Lower leg skin (tissue), 4 donors: ENCODE measurements around the gene VEZF1. TPM values are rescaled to one million over a fixed set of nuclear protein-coding genes. Genes with fewer than 3 reads are reported as not detected.
A peak's percentile ranks its signal among the peaks of the same experiment; 100 is the strongest.

Experiments used
- DNase-seq, 2 donors: peaks; one replicate each; pipeline ENCODE4 v3.0.0-alpha.2; 2019; ENCODE audit warnings: low spot score in 2 of 2
- H3K4me3 ChIP-seq: fragments of 200-600 bp; sonication (generic); 2 replicates; pipeline ENCODE4 v1.5.1; 2017; ENCODE audit warnings: mild to moderate bottlenecking, low read depth; ENCODE audit not compliant: poor library complexity, severe bottlenecking
- POLR2A ChIP-seq, 2 donors: fragments of 450-650 bp; IDR thresholded peaks; one replicate each; pipeline ENCODE4 v1.6.1; 2016 to 2017; ENCODE audit warnings: antibody characterized with exemption in 2 of 2, mild to moderate bottlenecking in 1 of 2, moderate library complexity in 1 of 2
- WGBS, 2 donors: methylation state at CpG; one replicate each; pipeline ENCODE4 v1.1.5; 2018; 5-methylcytosine and 5-hydroxymethylcytosine counted together
- intact Hi-C: fragments of 100-400 bp; cut with DNase I; formaldehyde crosslinking; loops from one replicate; pipeline ENCODE4 v1.15.0; 2023; ENCODE audit warnings: low total_unique reads
- total RNA-seq, 4 donors: library from RNA; depleted of rRNA; stranded (reverse); fragments of >200 nt; gene quantifications; one replicate each; pipeline ENCODE4 v1.1.0, GENCODE V29; 2016
- TF ChIP-seq, protein P1 (sequence below), 3 donors: fragments of 450-650 bp; IDR thresholded peaks; one replicate each; pipeline ENCODE4 v1.5.1; 2016; ENCODE audit warnings: antibody characterized with exemption in 3 of 3, mild to moderate bottlenecking in 3 of 3, moderate library complexity in 2 of 3

The VEZF1 gene
- total RNA-seq, 4 donors from 2014 or later, result 30.3 to 56.1 (median 46.6) TPM

DNA sequence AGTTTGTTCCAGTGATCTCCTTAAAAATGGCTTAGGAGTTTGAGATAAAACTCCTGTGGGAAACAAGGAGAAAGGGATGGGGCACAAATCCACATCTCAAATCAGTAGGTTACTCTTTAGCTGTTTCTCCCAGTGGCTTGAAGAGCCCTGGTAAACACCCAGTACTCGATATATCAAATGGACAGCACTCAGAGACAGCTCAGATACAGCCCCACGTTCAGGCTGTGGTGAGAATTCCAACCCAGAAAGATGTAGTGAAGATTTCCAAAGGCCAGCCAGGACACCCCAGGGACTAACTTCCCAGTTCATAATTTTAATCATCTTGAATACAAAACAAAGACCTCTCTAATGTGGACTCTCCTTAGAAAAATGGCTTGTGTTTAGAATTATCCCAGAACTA is 6.4 kb upstream of the VEZF1 start:
- intact Hi-C loops, result no loop called here
- no peak for DNase-seq
- no peak overlapping the region for H3K4me3 ChIP-seq
- TF ChIP-seq POLR2A (IDR thresholded peaks at IDR 0.05), result no peak
- TF ChIP-seq, protein P1, sequence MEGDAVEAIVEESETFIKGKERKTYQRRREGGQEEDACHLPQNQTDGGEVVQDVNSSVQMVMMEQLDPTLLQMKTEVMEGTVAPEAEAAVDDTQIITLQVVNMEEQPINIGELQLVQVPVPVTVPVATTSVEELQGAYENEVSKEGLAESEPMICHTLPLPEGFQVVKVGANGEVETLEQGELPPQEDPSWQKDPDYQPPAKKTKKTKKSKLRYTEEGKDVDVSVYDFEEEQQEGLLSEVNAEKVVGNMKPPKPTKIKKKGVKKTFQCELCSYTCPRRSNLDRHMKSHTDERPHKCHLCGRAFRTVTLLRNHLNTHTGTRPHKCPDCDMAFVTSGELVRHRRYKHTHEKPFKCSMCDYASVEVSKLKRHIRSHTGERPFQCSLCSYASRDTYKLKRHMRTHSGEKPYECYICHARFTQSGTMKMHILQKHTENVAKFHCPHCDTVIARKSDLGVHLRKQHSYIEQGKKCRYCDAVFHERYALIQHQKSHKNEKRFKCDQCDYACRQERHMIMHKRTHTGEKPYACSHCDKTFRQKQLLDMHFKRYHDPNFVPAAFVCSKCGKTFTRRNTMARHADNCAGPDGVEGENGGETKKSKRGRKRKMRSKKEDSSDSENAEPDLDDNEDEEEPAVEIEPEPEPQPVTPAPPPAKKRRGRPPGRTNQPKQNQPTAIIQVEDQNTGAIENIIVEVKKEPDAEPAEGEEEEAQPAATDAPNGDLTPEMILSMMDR (IDR thresholded peaks at IDR 0.05), result no peak
- 48 to 60% methylated on average over 2 of the region's 2 CpGs for WGBS, 2 donors

DNA sequence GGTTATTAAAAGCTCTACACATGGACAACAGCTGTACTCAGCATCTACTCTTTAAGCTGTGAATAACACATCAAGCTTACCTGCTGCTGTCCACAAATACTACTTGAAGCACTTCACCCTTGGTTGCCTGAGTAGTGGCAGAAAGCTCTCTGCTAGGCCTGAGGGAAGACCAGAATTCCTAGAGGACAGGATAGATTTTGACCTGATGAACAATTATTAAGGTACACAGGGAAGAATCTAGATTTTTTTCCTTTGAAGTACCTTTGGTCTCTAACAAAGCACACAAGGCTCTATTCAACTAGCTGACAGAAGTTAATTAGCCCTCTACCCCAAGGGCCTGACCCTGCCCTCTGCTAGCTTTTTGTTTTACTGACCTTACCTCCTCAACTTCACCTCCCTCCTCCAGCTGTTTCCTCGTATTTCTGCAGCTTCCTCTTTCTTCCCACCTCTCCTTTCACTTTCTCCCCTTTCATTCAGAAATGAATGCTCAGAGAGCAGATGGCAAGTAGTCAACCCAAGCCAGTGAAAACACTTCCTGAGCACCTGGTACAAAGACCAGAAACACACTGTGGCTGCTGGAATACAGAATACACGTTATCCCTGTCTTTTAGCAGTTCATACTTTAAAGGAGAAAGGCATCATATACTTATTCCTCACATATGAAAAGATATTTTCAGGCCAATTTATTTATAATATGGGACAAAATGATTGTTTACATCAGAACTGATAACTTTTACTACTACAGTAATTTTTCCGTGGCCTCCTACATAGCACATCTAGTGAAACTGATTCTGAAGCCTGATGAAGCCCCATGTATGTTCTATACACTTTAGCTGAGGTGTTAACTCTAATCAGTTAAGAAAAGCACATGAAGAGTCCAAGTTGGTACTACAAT is 5.7 kb upstream of the VEZF1 start:
- no peak overlapping the region for H3K4me3 ChIP-seq
- WGBS, 2 donors, result 38 to 45% methylated on average over 3 of the region's 3 CpGs
- intact Hi-C loops, result no loop called here
- TF ChIP-seq POLR2A (IDR thresholded peaks at IDR 0.05), result no peak
- TF ChIP-seq, protein P1 (IDR thresholded peaks at IDR 0.05), result no peak
- DNase-seq, result no peak

DNA sequence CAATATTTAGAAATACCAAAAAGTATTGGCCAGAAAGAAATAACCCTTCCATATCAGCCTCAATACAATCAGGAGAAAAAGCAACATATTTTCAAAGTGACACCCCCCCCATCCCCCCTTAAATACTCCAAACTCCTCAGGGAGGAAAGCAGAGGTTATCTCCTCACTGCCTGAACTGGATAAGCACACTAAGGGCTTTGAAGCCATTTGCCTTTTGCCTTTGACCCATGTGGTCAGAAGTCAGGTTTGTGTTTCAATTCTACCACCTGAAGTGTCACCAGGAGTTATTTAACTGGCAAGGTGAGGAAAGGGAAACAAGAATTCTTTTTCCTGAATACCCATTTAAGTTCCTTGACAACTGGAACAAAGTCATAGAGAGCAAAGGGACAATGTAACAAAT is 3.5 kb upstream of the VEZF1 start:
- H3K4me3 ChIP-seq, result no peak overlapping the region
- intact Hi-C loops, result no loop called here
- DNase-seq, result no peak
- no peak for TF ChIP-seq POLR2A (IDR thresholded peaks at IDR 0.05)
- TF ChIP-seq, protein P1 (IDR thresholded peaks at IDR 0.05), result no peak

DNA sequence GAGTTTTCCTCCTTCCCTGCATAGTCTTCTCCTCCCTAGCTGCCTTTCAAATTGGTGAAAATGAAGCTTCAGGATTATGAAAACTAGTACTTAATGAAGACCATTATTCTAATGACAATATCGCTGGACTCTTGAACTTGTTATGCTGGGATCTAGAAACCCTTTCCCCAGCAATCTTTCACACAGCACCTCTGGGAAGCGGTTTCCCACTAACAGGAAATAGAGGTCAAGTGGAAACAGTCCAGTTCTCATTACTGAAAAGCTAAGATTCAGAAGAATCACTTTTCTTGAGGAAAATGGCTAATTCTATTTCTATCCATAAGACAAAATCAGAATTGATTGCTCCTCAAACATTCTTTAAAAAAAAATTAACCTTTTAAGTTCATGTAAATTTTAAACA is 2.0 kb upstream of the VEZF1 start:
- no peak for DNase-seq
- intact Hi-C loops, result no loop called here
- WGBS, 2 donors, result 79 to 88% methylated on average over 2 of the region's 2 CpGs
- TF ChIP-seq POLR2A (IDR thresholded peaks at IDR 0.05), result no peak
- TF ChIP-seq, protein P1 (IDR thresholded peaks at IDR 0.05), result no peak
- H3K4me3 ChIP-seq, result no peak overlapping the region

DNA sequence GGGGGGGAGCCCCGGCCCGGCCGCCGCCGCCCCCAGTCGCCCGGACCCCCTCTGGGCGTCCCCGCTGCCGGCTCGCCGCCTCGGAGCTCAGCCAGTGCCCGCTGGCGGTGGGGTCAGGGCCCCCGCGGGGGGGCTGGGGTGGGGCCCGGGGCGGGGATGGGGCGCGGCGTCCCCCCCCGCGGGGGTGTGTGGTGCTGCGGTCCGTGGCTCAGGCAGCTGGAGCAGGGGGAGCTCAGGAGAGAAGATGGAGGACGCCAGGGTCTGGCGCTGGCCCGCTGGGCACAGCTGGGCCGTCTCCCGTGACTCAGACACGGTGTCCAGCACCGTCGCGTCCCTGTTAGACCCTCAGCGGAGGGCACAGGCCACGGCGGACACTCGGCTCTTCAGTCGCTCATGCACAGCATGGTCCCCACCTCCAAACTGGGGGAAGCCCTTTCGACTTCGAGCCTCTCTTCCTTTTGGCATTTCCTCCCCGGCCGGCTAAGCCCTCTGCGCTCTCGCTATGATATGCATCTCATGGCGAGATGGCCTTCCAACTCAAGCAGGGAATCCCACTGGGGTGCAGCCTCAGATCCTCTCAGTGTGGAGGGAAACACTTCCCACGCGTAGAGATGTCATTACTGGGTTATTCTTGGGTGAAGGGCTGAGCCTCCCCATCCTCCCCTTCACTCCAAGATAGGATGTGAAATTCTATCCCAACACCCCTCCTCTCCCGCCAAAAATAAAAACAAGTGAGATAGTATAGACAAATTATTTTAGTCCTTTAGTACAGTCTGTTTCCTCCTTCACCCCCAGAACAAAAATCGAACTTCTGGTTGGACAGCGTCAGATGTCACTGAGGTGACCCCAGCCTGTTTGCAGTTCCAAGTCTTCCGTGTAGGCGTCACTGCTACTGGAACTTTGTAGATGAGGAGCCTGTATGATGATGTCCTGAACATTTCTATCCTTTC is 522 bp upstream of the VEZF1 start:
- DNase-seq, result peak; percentile 39 to 93
- WGBS, 2 donors, result 3% methylated on average over 28 to 31 of the region's 54 CpGs
- TF ChIP-seq, protein P1 (IDR thresholded peaks at IDR 0.05), result no peak
- TF ChIP-seq POLR2A (IDR thresholded peaks at IDR 0.05), result no peak
- H3K4me3 ChIP-seq, result peak overlapping the region; percentile 46
- intact Hi-C loops, result no loop called here
